H1 (cell line): ENCODE results near the gene CFDP1. TPM values are rescaled to one million over a fixed set of nuclear protein-coding genes. Genes with fewer than 3 reads are reported as not detected.

Experiments
- CTCF ChIA-PET: fragments of 300-600 bp; sonication (Branson Sonifier 250); formaldehyde crosslinking; loops from one replicate; lab custom pipeline; 2021; ENCODE audit not compliant: partially characterized antibody; lab: Charles Lee
- POLR2A ChIA-PET: fragments of 300-600 bp; sonication (Branson Sonifier 250); formaldehyde crosslinking; loops from one replicate; lab custom pipeline; 2021; ENCODE audit warnings: inconsistent platforms; ENCODE audit not compliant: partially characterized antibody; lab: Charles Lee
- DNase-seq, 2 experiments: peaks; one replicate each; pipeline versions ENCODE4 v3.0.0 to v3.0.0-alpha.2; 2010 to 2022; ENCODE audit warnings: low spot score in 2 of 2, low read depth in 1 of 2, mixed read lengths in 1 of 2
- FAIRE-seq: peaks from 2 replicates; lab custom pipeline; 2011; peaks lifted over from hg19 to GRCh38; lab: Jason Lieb, UNC
- H2AFZ ChIP-seq: 2 replicates; pipeline ENCODE4 v1.8.1; 2012; ENCODE audit warnings: low read length, inconsistent platforms
- H2AK5ac ChIP-seq: 2 replicates; pipeline ENCODE4 v1.6.1; 2013; ENCODE audit warnings: low read depth, low read length
- H2BK120ac ChIP-seq: replicated peaks from 2 replicates; pipeline ENCODE3; 2013; ENCODE audit warnings: low read depth, low read length, inconsistent platforms
- H2BK12ac ChIP-seq: 2 replicates; pipeline ENCODE4 v1.6.1; 2013; ENCODE audit warnings: low read depth, low read length
- H2BK15ac ChIP-seq: 2 replicates; pipeline ENCODE4 v1.6.1; 2013; ENCODE audit warnings: low read length
- H2BK20ac ChIP-seq: 2 replicates; pipeline ENCODE4 v1.6.1; 2013; ENCODE audit warnings: low read length
- H2BK5ac ChIP-seq: 2 replicates; pipeline ENCODE4 v1.6.1; 2013; ENCODE audit warnings: low read depth, low read length
- H3K14ac ChIP-seq: 2 replicates; pipeline ENCODE4 v1.6.1; 2013; ENCODE audit warnings: inconsistent platforms; ENCODE audit not compliant: insufficient read length
- H3K18ac ChIP-seq: 2 replicates; pipeline ENCODE4 v1.6.1; 2013; ENCODE audit warnings: low read length; ENCODE audit errors: extremely low read depth
- H3K23ac ChIP-seq: 2 replicates; pipeline ENCODE4 v1.6.1; 2013; ENCODE audit warnings: inconsistent platforms; ENCODE audit not compliant: insufficient read length
- H3K23me2 ChIP-seq: 2 replicates; pipeline ENCODE4 v1.6.1; 2013; ENCODE audit warnings: low read depth, low read length
- H3K27ac ChIP-seq: 2 replicates; pipeline ENCODE4 v1.6.1; 2011; ENCODE audit warnings: low read depth, low read length, inconsistent platforms
- H3K27me3 ChIP-seq, 4 experiments: replicated peaks in 1 of 4; 1 replicate in 1 of 4; 2 replicates in 3 of 4; pipeline versions ENCODE4 v1.6.1 to v1.8.1; 2011 to 2013; ENCODE audit warnings: low read length in 3 of 4, mild to moderate bottlenecking in 3 of 4, inconsistent platforms in 2 of 4, mixed read lengths in 2 of 4, moderate library complexity in 1 of 4; ENCODE audit not compliant: control insufficient read depth in 3 of 4, insufficient read depth in 3 of 4; ENCODE audit errors: extremely low read depth in 1 of 4
- H3K36me3 ChIP-seq, 4 experiments: 2 replicates each; pipeline versions ENCODE4 v1.6.1 to v1.8.1; 2011 to 2013; ENCODE audit warnings: mild to moderate bottlenecking in 4 of 4, low read length in 3 of 4, moderate library complexity in 2 of 4, control low read depth in 1 of 4, inconsistent platforms in 1 of 4; ENCODE audit not compliant: insufficient read depth in 4 of 4, control insufficient read depth in 2 of 4
- H3K4ac ChIP-seq: replicated peaks from 2 replicates; pipeline ENCODE3; 2013; ENCODE audit warnings: low read length, low read depth, mixed read lengths, inconsistent platforms; ENCODE audit not compliant: insufficient read length
- H3K4me1 ChIP-seq, 4 experiments: replicated peaks in 1 of 4; 1 replicate in 1 of 4; 2 replicates in 3 of 4; pipeline versions ENCODE4 v1.6.1 to v1.8.1; 2011 to 2013; ENCODE audit warnings: low read length in 3 of 4, inconsistent platforms in 2 of 4, mixed read lengths in 1 of 4; ENCODE audit not compliant: insufficient read depth in 4 of 4, control insufficient read depth in 3 of 4
- H3K4me2 ChIP-seq, 2 experiments: 2 replicates each; pipeline versions ENCODE4 v1.6.1 to v1.8.1; 2011 to 2013; ENCODE audit warnings: low read depth in 2 of 2, low read length in 2 of 2, control low read depth in 1 of 2, inconsistent platforms in 1 of 2, mild to moderate bottlenecking in 1 of 2; ENCODE audit not compliant: insufficient read depth in 1 of 2
- H3K4me3 ChIP-seq, 4 experiments: fragments of 200-600, 300-600 bp in 1 of 4; sonication (generic), shearing (Covaris generic), sonication (Bioruptor Twin) in 1 of 4; 2 replicates each; pipeline versions ENCODE4 v1.5.1 to v1.8.1; 2011 to 2016; ENCODE audit warnings: low read length in 4 of 4, low read depth in 3 of 4, control low read depth in 2 of 4, inconsistent platforms in 2 of 4, mild to moderate bottlenecking in 2 of 4, mixed read lengths in 1 of 4, moderate library complexity in 1 of 4; ENCODE audit not compliant: insufficient read depth in 2 of 4; ENCODE audit errors: extremely low read depth in 1 of 4
- H3K56ac ChIP-seq: replicated peaks from 2 replicates; pipeline ENCODE3; 2013; ENCODE audit warnings: low read depth, mild to moderate bottlenecking, mixed read lengths, low read length, inconsistent platforms; ENCODE audit not compliant: insufficient read length
- H3K79me1 ChIP-seq: 2 replicates; pipeline ENCODE4 v1.6.1; 2013; ENCODE audit warnings: low read depth, low read length, control low read depth
- H3K79me2 ChIP-seq, 2 experiments: 2 replicates each; pipeline versions ENCODE4 v1.6.1 to v1.8.1; 2012 to 2013; ENCODE audit warnings: low read length in 2 of 2, mild to moderate bottlenecking in 2 of 2, inconsistent platforms in 1 of 2; ENCODE audit not compliant: insufficient read depth in 2 of 2, control insufficient read depth in 1 of 2
- H3K9ac ChIP-seq, 4 experiments: replicated peaks in 1 of 4; 1 replicate in 1 of 4; 2 replicates in 3 of 4; pipeline versions ENCODE4 v1.6.1 to v1.8.1; 2011 to 2013; ENCODE audit warnings: low read depth in 3 of 4, low read length in 3 of 4, control low read depth in 2 of 4, mild to moderate bottlenecking in 2 of 4, moderate library complexity in 2 of 4, inconsistent platforms in 1 of 4; ENCODE audit errors: extremely low read depth in 1 of 4
- H3K9me3 ChIP-seq, 2 experiments: 2 replicates each; pipeline versions ENCODE4 v1.6.1 to v1.8.1; 2012 to 2013; ENCODE audit warnings: mild to moderate bottlenecking in 2 of 2, moderate library complexity in 2 of 2, control low read depth in 1 of 2, inconsistent platforms in 1 of 2, low read depth in 1 of 2, low read length in 1 of 2, mixed read lengths in 1 of 2; ENCODE audit not compliant: insufficient read depth in 2 of 2
- H4K20me1 ChIP-seq, 2 experiments: replicated peaks in 1 of 2; 2 replicates each; pipeline versions ENCODE3 to v1.8.1; 2011 to 2013; ENCODE audit warnings: inconsistent platforms in 2 of 2, low read length in 2 of 2, mild to moderate bottlenecking in 1 of 2; ENCODE audit not compliant: insufficient read depth in 2 of 2, control insufficient read depth in 1 of 2
- H4K5ac ChIP-seq: 2 replicates; pipeline ENCODE4 v1.6.1; 2013; ENCODE audit warnings: low read length, low read depth, mixed read lengths, inconsistent platforms; ENCODE audit not compliant: insufficient read length
- H4K8ac ChIP-seq: 2 replicates; pipeline ENCODE4 v1.8.0; 2013; ENCODE audit warnings: mild to moderate bottlenecking, moderate library complexity, low read length, inconsistent platforms; ENCODE audit not compliant: insufficient read depth; ENCODE audit errors: extremely low read depth
- H4K91ac ChIP-seq: replicated peaks from 2 replicates; pipeline ENCODE3; 2013; ENCODE audit warnings: low read length, mixed read lengths, inconsistent platforms; ENCODE audit not compliant: insufficient read length
- BACH1 ChIP-seq: IDR thresholded peaks from 2 replicates; pipeline ENCODE4 v1.6.1; 2012; ENCODE audit warnings: low read length, improper control_type of control experiment
- BRCA1 ChIP-seq: IDR thresholded peaks from 2 replicates; pipeline ENCODE4 v1.6.1; 2012; ENCODE audit warnings: low read depth, low read length, improper control_type of control experiment
- CHD1 ChIP-seq: IDR thresholded peaks from 2 replicates; pipeline ENCODE4 v1.6.1; 2012; ENCODE audit warnings: low read depth, low read length, improper control_type of control experiment
- CHD2 ChIP-seq: IDR thresholded peaks from 2 replicates; pipeline ENCODE4 v1.6.1; 2012; ENCODE audit warnings: low read length, improper control_type of control experiment
- CTBP2 ChIP-seq: IDR thresholded peaks from 2 replicates; pipeline ENCODE4 v1.7.0; 2011; ENCODE audit warnings: borderline replicate concordance, mild to moderate bottlenecking, moderate library complexity, mixed read lengths, low read length; ENCODE audit not compliant: insufficient read depth, insufficient read length
- FOSL1 ChIP-seq: IDR thresholded peaks from 2 replicates; pipeline ENCODE4 v1.6.1; 2011; ENCODE audit warnings: mild to moderate bottlenecking, low read depth, low read length, moderate library complexity; ENCODE audit not compliant: insufficient read depth
- GTF2F1 ChIP-seq: IDR thresholded peaks from 2 replicates; pipeline ENCODE4 v1.6.1; 2012; ENCODE audit warnings: low read depth, low read length, improper control_type of control experiment, borderline replicate concordance
- KDM1A ChIP-seq: fragments of 200-600, 300-600 bp; sonication (generic); IDR thresholded peaks from 2 replicates; pipeline ENCODE4 v1.7.1; 2016; ENCODE audit warnings: mild to moderate bottlenecking, low read length, borderline replicate concordance
- KDM5A ChIP-seq: fragments of 200-600 bp; IDR thresholded peaks from 2 replicates; pipeline ENCODE4 v1.7.1; 2012; ENCODE audit warnings: mild to moderate bottlenecking, low read length, inconsistent platforms, mixed read lengths
- POU5F1 ChIP-seq: IDR thresholded peaks from 2 replicates; pipeline ENCODE4 v1.6.1; 2011; ENCODE audit warnings: low read depth, mild to moderate bottlenecking, low read length, moderate library complexity
- RBBP5 ChIP-seq: IDR thresholded peaks from 2 replicates; pipeline ENCODE4 v1.7.1; 2012; ENCODE audit warnings: low read depth, mild to moderate bottlenecking, inconsistent platforms, low read length, moderate library complexity, borderline replicate concordance
- SAP30 ChIP-seq: fragments of 300-600 bp; sonication (generic); IDR thresholded peaks from 2 replicates; pipeline ENCODE4 v1.7.1; 2012; ENCODE audit warnings: low read length, moderate library complexity, mild to moderate bottlenecking, inconsistent platforms; ENCODE audit not compliant: insufficient read depth, insufficient replicate concordance
- TCF12 ChIP-seq: IDR thresholded peaks from 2 replicates; pipeline ENCODE4 v1.6.1; 2011; ENCODE audit warnings: low read depth, mild to moderate bottlenecking, low read length
- WGBS, 2 experiments: shearing (Covaris generic) in 1 of 2; methylation state at CpG; one replicate each; pipeline versions ENCODE4 v1.1.6 to v1.1.7; 2013 to 2015; ENCODE audit warnings: low lambda C conversion rate in 2 of 2, mixed read lengths in 2 of 2, inconsistent platforms in 1 of 2, low coverage in 1 of 2, missing lambda C conversion rate in 1 of 2; ENCODE audit not compliant: insufficient replicate concordance in 2 of 2, insufficient coverage in 1 of 2, insufficient read length in 1 of 2; ENCODE audit errors: extremely low coverage in 1 of 2, missing lambda C conversion rate in 1 of 2; 5-methylcytosine and 5-hydroxymethylcytosine counted together
- polyA plus RNA-seq, 7 experiments: library from polyadenylated mRNA; depleted of rRNA in 3 of 7; stranded (reverse) in 5 of 7; unstranded in 2 of 7; fragments of >200 nt in 5 of 7; fragments of 200-250 nt in 2 of 7; gene quantifications; 1 replicate in 5 of 7; 2 replicates in 1 of 7; 4 replicates in 1 of 7; pipeline versions ENCODE4 v1.2.1 to v1.2.3, GENCODE V29; 2011 to 2013; ENCODE audit warnings: missing spikeins in 2 of 7, mixed read lengths in 2 of 7
- total RNA-seq: library from RNA; stranded (reverse); fragmentation: NEBNext Ultra II Directional; extraction: Animal tissue kit (Norgen Biotek cat#: 25700); gene quantifications from 2 replicates; pipeline ENCODE4 v1.2.1, GENCODE V29; 2021
- TF ChIP-seq, protein P1 (sequence below): IDR thresholded peaks from 2 replicates; pipeline ENCODE4 v1.6.1; 2011; ENCODE audit warnings: low read depth, mild to moderate bottlenecking, low read length; ENCODE audit not compliant: insufficient read depth

CFDP1 gene
- total and polyA plus RNA-seq, 2 of the 8 experiments (the other 6 are each of a cell fraction or from before 2014, with no cell fraction given): 25.5 to 77.3 TPM

DNA sequence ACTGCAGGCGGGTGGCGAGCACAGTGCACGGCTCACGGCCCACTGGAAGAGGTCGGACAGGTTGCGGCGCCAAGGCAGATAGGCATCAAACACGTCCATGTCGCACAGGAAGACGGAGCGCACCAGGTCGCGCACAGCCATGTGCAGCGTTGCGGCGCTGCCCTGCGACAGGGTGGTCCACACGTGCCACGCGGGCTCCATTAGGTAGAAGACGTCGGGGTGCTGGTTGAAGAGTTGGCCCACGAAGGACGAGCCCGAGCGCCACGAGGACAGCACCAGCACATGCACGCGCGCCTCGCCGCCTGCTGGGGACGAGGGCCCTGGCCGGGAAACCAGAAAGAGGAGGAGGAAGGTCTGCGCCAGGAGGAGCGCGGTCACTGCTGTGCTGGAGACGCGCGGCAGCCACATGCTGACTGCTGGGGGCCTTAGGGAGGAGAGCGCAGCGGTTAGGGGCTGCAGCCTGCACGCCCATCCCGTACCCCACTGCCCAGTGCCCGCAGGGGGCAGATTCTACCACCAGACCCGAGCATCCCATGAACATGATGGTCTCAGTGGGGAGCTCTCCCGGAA is 46.2 kb upstream of the CFDP1 start:
- FAIRE-seq: no peak
- Histone ChIP-seq H3K9ac (no peak overlapping the region), H4K5ac (no peak overlapping the region), H3K9me3 (no peaks in the 10 kb centered on the region), H3K4ac (no peak overlapping the region), H3K27ac (no peak overlapping the region), H3K36me3 (peaks cover 0 to 17% (median 9%) of the 10 kb centered on the region in 4 experiments; a peak in 7 of 8 replicates), H2AFZ (no peak overlapping the region), H4K91ac (no peak overlapping the region), H4K20me1 (peaks cover 0 to 2% of the 10 kb centered on the region in 2 experiments), H2BK12ac (no peak overlapping the region), H3K79me2 (no peaks in the 10 kb centered on the region), H2BK5ac (no peak overlapping the region), H3K27me3 (no peaks in the 10 kb centered on the region), H3K56ac (no peak overlapping the region), H3K23ac (no peak overlapping the region), H2BK15ac (no peak overlapping the region), H2BK20ac (no peak overlapping the region), H3K4me3 (no peak overlapping the region), H3K4me2 (no peak overlapping the region), H3K4me1 (no peaks in the 10 kb centered on the region), H4K8ac (no peak overlapping the region; the same call in 1 of the 2 replicates), H3K14ac (no peak overlapping the region), H2BK120ac (no peak overlapping the region), H3K18ac (no peak overlapping the region), H3K23me2 (no peaks in the 10 kb centered on the region), H2AK5ac (no peak overlapping the region), H3K79me1 (no peaks in the 10 kb centered on the region)
- DNase-seq: no peak
- TF ChIP-seq POU5F1: no peak
- no peak for TF ChIP-seq GTF2F1
- no peak for TF ChIP-seq CHD1
- no peak for TF ChIP-seq SAP30
- no peak for TF ChIP-seq CHD2
- no peak for TF ChIP-seq KDM1A
- TF ChIP-seq, protein P1, sequence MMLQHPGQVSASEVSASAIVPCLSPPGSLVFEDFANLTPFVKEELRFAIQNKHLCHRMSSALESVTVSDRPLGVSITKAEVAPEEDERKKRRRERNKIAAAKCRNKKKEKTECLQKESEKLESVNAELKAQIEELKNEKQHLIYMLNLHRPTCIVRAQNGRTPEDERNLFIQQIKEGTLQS: no peak
- no peak for TF ChIP-seq FOSL1
- no peak for TF ChIP-seq RBBP5
- no peak for TF ChIP-seq BACH1
- TF ChIP-seq TCF12: no peak
- TF ChIP-seq BRCA1: no peak
- TF ChIP-seq KDM5A: no peak
- no peak for TF ChIP-seq CTBP2
- ChIA-PET CTCF (no interaction called here), POLR2A (no interaction called here)
- 98% methylated on average over 37 of the region's 47 CpGs; no CpG with 5 or more reads in 1 of the 2 experiments for WGBS, 2 experiments
